Measurements from ENCODE around the gene TTI1. TPM values are rescaled to one million over a fixed set of nuclear protein-coding genes. Genes with fewer than 3 reads are reported as not detected.
A peak's percentile ranks its signal among the peaks of the same experiment; 100 is the strongest.
"Not testable (repeated sequence)": the region's sequence is repeated elsewhere in the genome, so short reads cannot be mapped to it uniquely, and the experiment has no call there.

TTI1 gene
- total RNA-seq, 1 donor from 2014 or later = 13.7 TPM

DNA sequence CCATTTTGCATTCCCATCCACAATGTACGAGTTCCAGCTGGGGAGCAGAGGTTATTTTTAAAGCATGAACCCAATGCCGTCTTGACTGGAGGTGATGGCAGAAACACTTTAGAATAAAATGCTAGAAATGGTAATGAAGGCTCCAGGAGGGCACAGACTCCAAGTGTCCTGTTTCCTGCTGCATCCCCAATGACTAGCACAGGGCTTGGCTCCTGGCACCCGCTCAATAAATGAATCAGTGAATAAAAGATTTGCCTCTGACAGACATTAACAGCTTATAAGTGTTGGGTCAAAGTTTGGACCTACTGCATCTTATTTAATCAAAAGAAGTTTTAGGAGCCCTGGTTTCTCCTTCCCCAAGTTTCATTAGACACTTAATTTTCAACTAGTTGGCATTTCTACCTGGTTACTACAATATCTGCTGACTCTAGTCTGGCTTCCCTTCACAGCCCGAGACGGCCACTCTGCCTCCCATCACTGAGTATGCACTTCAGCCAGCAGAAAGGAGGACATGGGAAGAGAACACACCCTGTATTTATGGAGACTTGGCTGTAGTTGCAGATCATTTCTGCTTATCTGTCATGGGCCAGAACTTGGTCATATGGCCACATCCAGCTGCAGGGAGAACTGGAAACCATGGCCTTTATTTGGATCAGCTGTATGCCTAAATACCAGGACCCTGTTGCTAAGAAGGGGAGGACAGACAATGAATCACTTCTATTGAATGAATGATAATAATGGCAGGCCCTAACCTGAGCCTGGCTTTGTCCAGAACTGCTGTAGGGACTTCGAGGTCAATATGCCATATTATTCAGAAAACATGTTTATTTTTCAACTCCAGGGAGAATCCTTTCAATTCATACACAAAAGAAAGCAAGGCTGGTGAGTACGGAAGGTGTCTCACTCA is 63.1 kb downstream of the TTI1 start:
- no peak for DNase-seq (ENCODE audit: low read depth in 2 of 2)

DNA sequence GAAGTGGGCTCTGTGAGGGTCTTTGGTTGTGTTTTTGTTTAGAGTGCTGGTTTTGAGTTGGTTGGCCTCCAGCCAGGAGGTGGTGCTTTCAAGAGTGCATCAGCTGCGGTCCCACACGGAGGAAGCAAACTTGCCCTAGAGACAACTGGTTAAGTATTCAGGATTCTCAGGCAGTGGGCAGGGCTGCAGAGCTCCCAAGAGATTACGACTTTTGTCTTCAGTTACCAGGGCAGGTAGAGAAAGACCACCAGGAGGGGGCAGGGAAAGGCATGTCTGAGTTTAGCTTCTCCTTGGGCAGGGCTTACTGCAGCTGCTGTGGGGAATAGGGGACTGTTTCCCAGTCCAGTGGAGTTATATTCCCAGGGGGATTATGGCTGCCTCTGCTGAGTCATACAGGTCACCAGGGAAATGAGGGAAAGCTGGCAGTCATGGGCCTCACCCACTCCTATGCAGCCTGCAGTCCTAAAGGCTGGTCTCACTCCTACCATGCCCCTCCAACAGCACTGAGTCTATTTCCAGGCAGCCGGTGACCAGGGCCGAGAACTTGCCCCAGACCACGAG is 64.3 kb downstream of the TTI1 start:
- no peak for DNase-seq (ENCODE audit: low read depth in 2 of 2)

DNA sequence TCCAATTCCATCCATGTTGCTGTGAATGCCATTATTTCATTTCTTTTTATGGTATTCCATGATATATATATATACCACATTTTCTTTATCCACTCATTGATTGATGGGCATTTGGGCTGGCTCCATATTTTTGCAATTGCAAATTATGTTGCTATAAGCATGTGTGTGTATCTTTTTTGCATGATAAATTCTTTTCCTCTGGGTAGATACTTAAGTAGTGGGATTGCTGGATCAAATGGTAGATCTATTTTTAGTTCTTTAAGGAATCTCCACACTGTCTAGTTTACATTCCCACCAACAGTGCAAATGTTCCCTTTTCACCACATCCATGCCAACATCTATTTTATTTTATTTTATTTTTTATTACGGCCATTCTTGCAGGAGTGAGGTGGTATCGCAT is 69.8 kb downstream of the TTI1 start:
- DNase-seq (ENCODE audit: low read depth in 2 of 2) = not testable (repeated sequence)

DNA sequence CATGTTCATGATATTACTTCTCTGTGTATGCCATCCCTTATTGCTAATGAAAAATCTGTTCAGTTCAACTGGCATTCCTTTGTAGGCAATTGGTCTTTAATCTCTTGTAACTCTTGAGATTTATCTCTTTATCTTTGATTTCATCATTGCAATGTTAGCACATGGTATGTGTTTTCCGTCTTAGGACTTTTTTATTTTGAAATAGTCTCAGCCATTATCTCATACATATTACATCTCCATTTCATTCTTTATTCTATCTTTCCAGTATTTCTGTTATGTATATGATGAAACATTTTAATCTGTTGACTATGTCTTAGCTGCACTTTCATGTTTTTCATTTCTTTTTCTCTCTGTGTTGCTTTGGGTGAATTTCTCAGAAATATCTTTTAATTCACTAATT is 72.2 kb downstream of the TTI1 start:
- no peak for DNase-seq (ENCODE audit: low read depth in 2 of 2)

DNA sequence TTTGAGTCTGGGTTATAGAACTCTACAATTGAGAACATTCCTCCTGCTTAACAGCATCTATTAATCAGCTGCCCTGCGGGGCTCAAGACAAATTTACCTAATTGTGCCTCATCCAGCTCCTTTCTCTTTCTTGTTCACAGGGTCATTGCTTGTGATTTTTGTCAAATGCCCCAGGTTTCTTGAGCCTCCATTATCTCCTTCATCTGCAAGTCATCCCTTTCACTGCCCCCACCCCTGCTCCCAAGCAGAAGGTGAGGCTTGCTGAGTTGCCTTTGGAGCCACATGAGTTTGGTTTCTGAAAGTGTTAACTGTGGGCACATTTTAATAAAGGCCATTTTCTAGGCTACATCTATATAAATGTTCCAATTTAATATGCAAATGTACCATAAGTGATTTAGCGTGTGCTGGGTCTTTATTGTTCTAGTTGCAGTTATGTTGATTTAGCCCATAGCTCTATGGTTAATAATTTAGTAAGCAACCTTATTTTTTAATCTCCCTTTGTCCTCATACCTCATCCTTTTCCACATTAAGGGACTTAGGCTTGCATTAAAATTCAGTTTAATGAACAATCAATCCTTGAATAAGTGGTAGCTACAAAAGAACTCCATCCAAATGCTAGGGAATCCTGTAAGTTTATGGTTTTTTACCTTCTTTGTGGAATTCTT is 74.3 kb downstream of the TTI1 start:
- no peak for DNase-seq (ENCODE audit: low read depth in 2 of 2)

DNA sequence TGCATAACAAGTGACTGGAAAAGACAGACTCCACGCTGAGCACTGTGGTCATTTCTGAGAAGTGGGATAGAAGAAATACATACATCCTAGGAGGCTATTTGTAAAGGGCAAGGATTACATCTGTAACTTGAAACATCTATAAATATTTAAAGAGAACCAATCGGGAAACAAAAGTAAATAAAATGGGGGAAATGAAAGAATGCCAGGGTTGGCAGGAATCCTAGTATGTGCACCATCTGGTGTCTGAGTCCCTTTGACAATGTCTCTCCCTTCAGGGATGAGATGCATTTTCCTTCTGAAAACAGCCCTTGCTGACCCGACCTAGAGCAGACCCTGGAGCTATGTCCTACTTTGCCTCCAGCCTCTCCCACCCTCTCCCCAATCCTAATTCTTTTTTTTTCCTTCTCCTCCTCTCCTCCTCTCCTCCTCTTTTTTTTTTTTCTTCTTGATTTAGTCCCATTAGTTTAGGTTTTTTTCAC is 77.1 kb downstream of the TTI1 start:
- peak in 1 of 2 donors; percentile 13 for DNase-seq (ENCODE audit: low read depth in 2 of 2)

DNA sequence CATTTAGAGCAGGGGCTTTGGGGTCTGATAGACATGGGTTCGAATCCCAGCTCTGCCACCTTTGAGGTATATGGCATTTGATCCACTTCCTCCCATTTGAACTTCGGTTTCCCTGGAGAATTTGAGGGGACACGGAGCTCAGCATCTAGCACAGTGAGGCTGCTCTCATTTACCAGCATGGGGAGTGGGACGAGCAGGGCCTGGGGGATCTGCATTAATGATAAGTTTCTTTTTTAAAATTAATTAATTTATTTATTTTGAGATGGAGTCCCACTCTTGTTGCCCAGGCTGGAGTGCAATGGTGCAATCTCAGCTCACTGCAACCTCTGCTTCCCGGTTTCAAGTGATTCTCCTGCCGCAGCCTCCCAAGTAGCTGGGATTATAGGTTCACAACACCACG is 77.7 kb downstream of the TTI1 start:
- no peak for DNase-seq (ENCODE audit: low read depth in 2 of 2)

DNA sequence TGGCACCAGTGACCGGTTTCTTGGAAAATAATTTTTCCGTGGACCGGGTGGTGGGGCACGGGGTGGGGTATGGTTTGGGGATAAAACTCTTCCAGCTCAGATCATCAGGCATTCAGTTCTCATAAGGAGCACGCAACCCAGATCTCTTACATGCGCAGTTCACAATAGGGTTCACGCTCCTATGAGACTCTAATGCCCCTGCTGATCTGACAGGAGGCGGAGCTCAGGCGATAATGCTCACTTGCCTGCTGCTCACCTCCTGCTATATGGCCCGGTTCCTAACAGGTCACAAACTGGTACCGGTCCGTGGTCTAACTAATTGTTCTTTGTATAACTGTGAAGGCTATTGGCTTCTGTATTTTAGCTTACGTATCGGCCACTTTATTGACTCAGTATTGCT is 78.6 kb downstream of the TTI1 start:
- DNase-seq (ENCODE audit: low read depth in 2 of 2) = no peak

DNA sequence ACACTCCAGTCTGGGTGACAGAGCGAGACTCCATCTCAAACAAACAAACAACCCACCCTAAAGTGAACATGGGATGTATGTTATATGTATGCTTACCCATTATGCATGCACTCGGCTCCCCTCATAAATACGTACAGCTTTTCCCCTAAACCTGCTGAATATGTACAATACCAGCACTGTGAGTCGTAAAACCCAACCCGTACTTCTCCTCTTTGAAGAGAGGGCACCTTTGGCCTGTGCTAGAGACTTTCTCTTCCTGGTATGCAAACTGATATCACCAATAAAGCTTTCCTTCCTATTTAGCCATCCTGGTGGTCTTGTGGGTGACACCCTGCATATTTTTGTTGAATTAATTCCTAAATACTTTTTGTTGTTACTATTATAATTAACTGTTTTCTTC is 79.1 kb downstream of the TTI1 start:
- no peak for DNase-seq (ENCODE audit: low read depth in 2 of 2)

DNA sequence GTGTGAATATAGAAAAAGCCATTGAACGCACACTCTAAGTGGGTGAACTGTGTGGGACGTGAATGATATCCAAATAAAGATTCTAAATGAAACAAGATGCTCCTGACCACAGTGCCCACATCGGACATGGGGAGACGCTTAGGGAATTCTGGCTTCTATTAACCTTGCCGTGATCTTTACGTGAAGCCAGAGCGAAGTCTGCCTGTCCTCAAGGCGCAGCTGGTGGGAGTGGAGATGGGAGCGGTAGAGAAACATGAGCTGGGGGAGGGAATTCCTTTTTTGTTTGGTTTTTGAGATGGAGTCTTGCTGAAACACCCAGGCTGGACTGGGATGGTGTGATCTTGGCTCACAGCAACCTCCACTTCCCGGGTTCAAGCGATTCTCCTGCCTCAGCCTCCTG is 84.3 kb downstream of the TTI1 start:
- DNase-seq (ENCODE audit: low read depth in 2 of 2) = no peak

DNA sequence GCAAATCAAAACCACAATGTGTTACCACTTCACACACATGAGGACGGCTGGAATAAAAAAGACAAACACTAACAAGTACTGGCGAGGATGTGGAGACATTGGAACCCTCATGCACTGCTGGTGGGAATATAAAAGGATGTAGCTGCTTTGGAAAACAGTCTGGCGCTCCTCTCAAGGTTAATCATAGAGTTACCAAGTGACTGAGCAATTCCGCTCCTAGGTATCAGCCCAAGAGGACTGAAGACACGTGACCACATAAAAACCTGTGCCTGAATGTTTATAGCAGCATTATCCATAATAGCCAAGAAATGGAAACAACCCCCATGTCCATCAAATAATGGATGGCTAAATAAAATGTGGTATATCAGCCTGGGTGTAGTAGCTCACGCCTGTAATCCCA is 85.3 kb downstream of the TTI1 start:
- DNase-seq (ENCODE audit: low read depth in 2 of 2) = no peak

DNA sequence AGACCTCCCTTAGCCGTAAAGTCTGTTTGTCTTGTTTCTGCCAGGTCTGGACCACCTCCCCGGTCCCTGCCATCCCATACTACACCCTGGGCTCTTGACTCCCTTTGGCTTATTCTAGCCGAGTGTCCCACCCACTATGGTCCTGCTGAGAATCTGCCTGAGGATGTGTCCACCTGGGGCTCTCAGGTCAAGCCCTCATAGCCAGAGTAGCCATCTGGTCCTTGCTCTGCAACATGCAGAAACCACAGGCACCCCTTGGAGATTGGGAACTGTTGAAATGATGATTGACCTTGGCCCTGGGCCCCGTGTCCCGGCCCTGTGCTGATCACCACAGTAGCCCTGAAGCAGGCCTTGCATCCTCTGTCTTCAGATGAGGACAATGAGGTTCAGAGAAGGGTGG is 86.3 kb downstream of the TTI1 start:
- DNase-seq (ENCODE audit: low read depth in 2 of 2) = no peak

DNA sequence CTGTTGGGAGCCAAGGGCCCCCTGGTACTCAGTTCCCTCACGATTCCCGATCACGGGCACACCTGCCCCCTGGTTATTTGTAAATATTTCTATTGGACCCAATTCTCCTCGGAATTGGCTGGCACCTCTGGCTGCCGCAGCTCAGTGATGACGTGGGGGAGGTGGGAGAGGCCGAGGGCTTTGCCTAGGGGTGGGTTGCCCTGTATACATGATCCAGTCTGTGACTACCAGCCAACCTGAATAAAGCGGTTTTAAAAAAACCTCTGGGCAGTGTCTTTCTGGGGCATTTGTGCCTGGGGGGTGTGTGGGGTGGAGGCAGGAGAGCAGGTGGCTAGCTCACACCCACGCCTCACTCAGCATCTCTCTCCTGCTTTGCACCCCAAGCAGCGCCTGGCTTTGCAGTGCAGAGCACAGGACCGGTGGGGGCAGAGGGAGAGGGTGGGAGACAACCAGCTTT is 88.1 kb downstream of the TTI1 start:
- no peak for DNase-seq (ENCODE audit: low read depth in 2 of 2)

DNA sequence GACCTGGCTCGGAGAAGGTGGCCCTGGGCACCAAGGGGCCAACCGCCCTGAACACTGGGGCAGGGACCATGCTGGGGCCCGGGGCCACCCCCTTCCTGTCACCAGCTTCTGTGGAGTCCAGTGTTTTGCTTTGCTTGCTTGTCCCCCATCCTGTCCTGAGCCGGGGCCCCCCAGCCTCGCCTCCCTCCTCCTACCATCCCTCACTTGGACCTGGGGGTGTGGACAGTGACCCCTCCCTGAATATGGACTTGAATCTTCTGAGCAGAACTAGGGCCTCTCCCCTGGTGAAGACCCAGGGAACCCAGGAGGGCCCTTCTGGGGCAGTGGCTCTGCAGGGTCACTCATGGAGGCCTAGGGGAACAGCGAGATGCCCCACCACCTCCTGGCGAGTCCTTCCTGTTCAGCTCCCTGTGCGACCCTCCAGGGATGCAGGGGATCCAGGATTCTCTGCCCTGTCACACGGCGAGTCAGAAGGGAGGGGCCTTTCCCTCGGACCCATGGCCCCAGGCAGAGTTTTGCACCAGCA is 88.7 kb downstream of the TTI1 start:
- no peak for DNase-seq (ENCODE audit: low read depth in 2 of 2)

DNA sequence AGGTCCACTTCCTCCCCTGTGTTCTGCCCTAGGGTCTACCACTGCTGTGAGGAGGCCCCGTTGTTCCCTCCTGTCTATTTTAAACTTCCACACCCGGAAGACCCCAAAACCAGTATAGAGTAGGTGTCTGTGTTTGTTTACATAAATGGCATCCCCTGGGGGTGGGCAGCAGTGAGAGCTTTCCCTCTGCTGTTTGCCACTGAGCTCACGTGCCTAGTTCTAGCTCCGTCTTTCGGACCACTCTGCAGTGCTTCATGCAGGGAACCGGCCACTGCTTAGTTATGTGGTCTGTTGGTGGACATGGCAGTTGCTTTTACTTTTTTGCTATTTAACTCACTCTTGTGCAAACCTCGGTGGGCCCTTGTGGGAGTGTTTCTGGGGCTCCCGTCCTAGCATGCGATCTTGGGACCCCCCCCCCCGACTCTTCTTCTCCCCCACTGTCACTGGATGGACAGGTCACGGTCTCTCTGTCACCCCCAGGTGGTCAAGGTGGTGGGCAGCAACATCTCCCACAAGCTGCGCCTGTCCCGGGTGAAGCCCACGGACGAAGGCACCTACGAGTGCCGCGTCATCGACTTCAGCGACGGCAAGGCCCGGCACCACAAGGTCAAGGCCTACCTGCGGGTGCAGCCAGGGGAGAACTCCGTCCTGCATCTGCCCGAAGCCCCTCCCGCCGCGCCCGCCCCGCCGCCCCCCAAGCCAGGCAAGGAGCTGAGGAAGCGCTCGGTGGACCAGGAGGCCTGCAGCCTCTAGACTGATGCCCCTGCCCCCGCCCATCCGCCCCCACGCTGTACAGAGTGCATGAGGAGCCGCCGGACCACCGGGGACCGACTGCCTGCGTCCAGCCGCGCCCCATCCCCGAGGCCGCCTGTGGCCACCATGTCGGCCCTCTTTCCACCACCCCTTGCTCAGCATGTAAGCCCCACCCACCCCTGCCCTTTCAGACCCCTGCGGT is 89.5 kb downstream of the TTI1 start:
- no peak for DNase-seq (ENCODE audit: low read depth in 2 of 2)

DNA sequence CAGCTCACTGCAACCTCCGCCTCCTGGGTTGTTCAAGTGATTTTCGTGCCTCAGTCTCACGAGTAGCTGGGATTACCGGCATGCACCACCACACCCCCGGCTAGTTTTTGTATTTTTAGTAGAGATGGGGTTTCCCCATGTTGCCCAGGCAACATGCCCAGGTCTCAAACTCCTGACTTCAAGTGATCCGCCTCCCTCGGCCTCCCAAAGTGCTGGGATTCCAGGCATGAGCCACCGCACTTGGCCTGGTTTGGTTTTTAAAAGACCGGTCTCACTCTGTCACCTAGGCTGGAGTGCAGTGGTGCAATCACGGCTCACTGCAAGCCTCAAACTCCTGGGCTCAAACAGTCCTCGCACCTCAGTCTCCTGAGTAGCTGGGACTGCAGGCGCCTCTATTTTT is 90.2 kb downstream of the TTI1 start:
- no peak for DNase-seq (ENCODE audit: low read depth in 2 of 2)

DNA sequence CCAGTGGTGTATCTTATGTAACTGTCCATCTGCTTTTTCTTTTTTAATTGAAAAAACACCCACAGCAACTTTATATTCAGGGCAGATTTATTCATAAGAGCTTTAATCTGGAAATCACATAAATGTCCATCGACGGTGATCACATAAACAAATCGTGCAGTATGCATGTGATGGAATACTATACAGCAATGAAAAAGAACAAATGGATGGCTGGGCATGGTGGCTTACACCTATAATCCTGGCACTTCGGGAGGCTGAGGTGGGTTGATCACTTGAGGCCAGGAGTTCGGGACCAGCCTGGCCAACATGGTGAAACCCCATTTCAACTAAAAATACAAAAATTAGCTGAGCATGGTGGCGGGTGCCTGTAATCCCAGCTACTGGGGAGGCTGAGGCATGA is 91.3 kb downstream of the TTI1 start:
- no peak for DNase-seq (ENCODE audit: low read depth in 2 of 2)

DNA sequence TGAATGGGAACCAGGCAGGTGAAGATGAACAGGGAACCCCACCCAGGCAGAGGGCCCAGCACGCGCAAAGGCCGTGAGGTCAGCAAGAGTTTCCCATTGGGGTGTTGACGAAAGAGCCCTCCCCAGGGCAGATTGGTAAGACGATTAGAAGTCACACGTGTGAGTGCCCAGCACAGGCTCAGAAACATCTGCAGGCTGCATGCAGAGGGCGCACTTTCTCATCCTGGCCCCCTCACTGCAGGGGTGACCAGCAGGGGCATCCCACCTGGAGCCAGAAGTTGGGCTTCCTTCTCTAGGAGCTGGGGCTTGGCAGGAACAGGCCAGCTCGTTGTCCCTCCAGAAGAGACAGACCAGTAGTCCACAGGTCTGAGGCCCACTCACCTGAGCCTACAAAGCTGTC is 91.9 kb downstream of the TTI1 start:
- DNase-seq (ENCODE audit: low read depth in 2 of 2) = no peak

DNA sequence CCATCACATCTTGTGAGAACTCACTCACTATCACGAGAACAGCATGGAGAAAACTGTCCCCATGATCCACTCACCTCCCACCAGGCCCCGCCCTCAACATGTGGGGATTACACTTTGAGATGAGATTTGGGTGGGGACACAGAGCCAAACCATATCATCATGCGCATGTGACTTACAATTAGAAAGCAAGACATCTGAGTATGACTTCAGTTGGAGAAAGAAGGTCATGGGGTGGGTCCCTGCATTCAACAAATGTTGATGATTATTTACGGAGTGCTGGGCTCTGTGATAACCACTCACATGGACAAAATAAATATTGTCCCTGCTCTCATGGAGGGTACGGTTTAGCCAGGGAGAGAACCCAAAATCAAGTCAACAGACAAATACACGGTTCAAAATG is 92.4 kb downstream of the TTI1 start:
- no peak for DNase-seq (ENCODE audit: low read depth in 2 of 2)

DNA sequence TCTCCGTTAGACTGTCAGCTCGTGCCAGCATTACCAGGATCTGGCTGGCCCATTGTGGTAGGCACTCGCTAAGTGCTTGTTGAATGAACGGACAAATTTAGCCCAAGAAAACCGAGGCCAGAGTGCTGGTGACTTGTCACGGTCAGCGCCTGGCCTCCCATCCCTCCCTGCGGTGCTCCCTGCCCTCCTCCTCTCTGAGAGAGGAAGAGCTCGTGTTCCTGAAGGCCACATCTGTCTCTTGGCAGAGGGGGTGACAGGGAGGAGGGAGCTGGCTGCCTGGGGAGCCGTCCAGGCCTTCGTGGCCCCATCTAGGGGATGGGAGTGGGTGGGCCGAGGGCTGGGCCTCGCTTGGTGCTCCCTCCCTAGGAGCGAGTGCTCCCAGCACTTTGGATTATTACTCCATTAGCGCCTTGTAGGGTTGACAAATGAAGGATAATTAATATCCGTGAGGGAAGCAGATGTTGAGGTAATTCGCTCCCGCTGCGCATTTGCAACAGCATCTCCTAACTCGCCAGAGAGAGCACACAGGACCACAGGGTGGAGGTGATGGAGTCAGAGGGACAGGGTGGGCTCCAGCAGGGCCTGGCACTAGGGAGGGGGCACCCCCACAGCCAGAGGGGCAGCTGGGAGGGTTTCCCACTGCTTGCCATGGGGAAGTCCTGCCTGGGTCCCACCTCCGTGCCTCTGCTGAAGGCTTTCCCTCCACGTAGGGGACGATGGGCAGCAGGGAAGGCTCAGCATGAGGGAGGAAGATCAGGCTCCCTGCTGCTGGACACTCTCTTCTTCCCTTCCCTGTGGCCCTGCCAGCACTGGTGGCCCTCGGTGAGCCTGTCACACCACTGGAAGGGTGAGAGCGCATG is 93.3 kb downstream of the TTI1 start:
- DNase-seq (ENCODE audit: low read depth in 2 of 2) = no peak
